HUES64 (cell line): ENCODE measurements around the gene ADAMTS4.

ENCODE experiments used
- H3K27ac ChIP-seq: 2 replicates; pipeline ENCODE4 v1.7.0; 2013; ENCODE audit warnings: low read depth, low read length, inconsistent platforms
- H3K27me3 ChIP-seq: 2 replicates; pipeline ENCODE4 v1.6.1; 2013; ENCODE audit warnings: mild to moderate bottlenecking, low read length; ENCODE audit not compliant: insufficient read depth
- H3K36me3 ChIP-seq: 2 replicates; pipeline ENCODE4 v1.6.1; 2013; ENCODE audit warnings: mild to moderate bottlenecking, low read length; ENCODE audit not compliant: insufficient read depth
- H3K4me1 ChIP-seq: 2 replicates; pipeline ENCODE4 v1.6.1; 2013; ENCODE audit warnings: mild to moderate bottlenecking, low read length, moderate library complexity; ENCODE audit not compliant: insufficient read depth
- H3K4me3 ChIP-seq: 2 replicates; pipeline ENCODE4 v1.5.1; 2013; ENCODE audit warnings: mild to moderate bottlenecking, low read length, moderate library complexity
- H3K9ac ChIP-seq: 2 replicates; pipeline ENCODE4 v1.6.1; 2013; ENCODE audit warnings: mild to moderate bottlenecking, low read depth, low read length
- H3K9me3 ChIP-seq: 2 replicates; pipeline ENCODE4 v1.6.1; 2013; ENCODE audit warnings: low read depth, low read length; ENCODE audit not compliant: insufficient read depth
- WGBS: fragments of 150-250, 120-280 bp; methylation state at CpG from one replicate; pipeline ENCODE4 v1.1.7; 2013; ENCODE audit warnings: missing lambda C conversion rate; 5-methylcytosine and 5-hydroxymethylcytosine counted together

ADAMTS4 gene

DNA sequence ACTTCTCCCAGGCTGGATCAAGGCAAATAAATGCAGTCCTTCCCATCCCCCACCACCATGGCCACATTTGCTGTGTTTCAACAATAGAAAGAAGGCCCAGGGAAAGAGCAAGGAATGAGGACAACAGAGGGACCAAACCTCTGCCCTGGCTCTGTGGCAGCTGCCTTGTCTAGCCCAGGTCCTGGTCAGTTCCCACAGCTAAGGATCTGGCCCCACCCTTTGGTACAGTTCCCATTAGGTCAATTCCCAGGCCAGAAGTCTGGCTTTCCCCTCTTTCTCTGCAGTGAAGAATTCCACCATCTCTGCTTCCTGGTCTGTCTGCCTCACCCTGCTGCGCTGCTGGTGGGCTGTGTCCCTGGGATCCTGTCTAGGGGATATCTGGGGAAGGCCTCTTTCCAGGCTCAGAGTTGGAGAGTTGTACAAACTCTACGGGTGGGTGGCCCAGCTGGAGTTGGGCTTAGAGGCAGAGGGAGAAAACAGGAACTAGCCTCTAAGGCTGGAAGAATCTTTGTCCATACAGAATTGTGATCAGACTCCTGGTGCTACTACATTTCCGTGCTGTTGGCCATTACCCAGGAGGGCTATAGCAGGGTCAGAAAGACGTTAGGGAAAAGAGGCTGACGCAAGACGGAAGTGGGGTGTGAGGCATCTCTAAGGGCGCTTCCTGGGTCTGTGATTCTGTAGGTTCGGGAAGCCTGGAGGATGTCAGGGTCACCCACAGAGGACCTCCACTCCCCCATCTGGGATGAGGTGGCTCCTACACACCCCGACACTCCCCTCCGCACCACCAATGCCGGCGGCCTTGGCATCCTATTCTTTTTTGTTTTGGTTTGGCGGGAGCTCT, 2.4 kb upstream of the ADAMTS4 start:
- Histone ChIP-seq H3K27me3 (no peaks in the 10 kb centered on the region), H3K4me3 (peak overlapping the region; percentile 86), H3K4me1 (peaks cover 56% of the 10 kb centered on the region), H3K36me3 (peaks cover 25% of the 10 kb centered on the region), H3K9me3 (no peaks in the 10 kb centered on the region), H3K27ac (peak overlapping the region; percentile 95), H3K9ac (peak overlapping the region; percentile 75)
- WGBS = 82% methylated on average over 13 of the region's 13 CpGs

DNA sequence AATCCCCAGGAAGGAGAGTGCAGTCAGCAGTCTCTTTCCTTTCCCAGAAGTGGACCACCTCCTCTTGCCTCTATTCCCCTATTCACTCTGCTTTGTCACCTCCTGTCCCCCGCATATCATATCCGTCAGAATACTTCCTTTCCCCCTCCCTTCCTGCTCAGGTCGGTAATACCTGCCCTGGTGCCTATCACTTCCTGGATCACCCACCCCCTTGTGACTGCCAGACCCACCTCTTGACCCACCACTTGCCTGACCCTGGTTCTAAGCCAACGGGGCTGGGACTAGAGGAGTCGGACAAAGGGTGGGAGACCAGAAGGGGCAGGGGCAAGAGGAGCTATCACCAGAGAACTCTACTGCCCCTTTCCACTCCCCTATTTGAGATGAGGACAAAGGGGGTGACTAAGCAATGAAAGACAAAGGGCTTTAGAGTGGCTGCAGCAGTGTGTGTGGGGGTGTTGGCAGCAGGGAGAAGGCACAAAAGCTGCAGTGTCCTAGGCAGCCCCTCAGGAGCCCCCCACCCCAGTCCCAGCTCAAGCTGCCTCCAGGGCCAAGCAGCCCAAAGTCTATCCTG, 1.7 kb upstream of the ADAMTS4 start:
- Histone ChIP-seq H3K4me1 (peaks cover 56% of the 10 kb centered on the region), H3K9me3 (no peaks in the 10 kb centered on the region), H3K27ac (peak overlapping the region; percentile 95), H3K9ac (peak overlapping the region; percentile 75), H3K4me3 (no peak overlapping the region), H3K27me3 (no peaks in the 10 kb centered on the region), H3K36me3 (peaks cover 20% of the 10 kb centered on the region)
- WGBS = 54% methylated on average over 3 of the region's 5 CpGs

DNA sequence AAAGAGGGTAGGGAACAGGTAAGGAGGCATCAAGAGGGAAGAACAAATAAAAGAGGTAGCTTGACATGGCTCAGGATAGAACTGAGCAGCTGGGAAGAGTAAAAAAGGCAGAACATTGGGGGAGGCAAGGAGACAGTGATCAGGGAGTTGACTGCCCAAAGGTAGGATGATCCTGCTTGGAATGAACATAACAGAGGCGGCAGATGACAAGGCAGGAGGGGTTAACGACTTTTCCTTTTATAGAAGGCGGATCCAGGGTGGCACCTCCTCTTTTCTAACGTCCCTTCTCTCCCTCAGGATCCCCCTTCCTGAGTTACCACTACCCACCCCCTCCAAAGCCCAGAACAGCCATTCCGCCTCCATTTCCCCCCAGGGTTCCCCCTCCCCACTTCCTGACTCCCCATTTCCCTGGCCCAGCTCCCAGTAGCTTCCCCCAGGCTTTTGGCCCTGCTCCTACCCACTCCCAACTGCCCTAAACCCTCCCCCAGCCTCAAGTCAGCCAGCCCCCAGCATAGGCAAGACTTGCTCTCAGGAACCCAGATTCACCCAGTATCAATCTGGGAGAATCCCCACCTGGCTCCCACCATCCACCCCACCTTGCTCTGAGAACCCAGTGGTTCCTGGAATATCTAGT, 769 bp upstream of the ADAMTS4 start:
- H3K27me3 ChIP-seq = no peaks in the 10 kb centered on the region
- H3K36me3 ChIP-seq = peaks cover 24% of the 10 kb centered on the region
- peak overlapping the region; percentile 95; the same call in 1 of the 2 replicates for H3K27ac ChIP-seq
- peak overlapping the region; percentile 14; the same call in 1 of the 2 replicates for H3K9ac ChIP-seq
- peak overlapping the region; percentile 51 for H3K4me3 ChIP-seq
- 63% methylated on average over 5 of the region's 5 CpGs for WGBS
- H3K4me1 ChIP-seq = peaks cover 56% of the 10 kb centered on the region
- no peaks in the 10 kb centered on the region for H3K9me3 ChIP-seq

DNA sequence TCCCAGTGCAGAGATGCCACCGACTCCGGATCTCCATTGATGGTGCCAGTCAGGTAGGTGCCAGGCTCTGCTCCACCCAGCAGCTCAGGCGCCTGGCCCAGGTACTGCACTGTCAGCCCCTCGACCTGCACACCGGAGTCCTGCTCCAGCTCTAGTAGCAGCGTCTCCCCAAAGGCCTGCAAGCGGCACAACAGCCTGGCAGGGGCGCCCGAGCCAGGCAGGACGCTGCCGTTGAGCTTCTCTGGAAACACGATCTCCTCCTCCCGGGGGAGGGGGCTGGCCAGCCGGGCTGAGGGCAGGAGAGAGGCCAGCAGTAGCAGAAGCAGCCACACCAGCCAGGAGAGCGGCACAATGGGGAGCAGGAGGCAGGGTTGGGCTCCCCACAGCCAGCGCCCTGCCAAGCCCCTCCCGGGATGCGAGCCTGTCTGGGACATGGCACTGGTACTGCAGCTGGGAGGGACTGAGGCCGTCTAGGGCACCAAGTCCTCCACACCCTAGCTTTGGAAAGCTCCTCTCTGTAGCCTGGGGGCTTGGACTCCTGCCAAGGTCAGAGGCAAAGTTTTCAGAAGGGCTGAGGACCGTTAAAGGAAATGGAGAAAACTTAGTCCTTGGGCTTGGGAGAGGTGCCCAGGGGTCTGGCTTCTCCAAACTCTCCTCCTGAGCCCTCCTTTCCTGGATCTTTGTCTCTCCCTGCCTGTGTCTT, 509 bp downstream of the ADAMTS4 start:
- H3K27ac ChIP-seq = peak overlapping the region; percentile 72
- peaks cover 56% of the 10 kb centered on the region for H3K4me1 ChIP-seq
- peaks cover 16% of the 10 kb centered on the region for H3K36me3 ChIP-seq

DNA sequence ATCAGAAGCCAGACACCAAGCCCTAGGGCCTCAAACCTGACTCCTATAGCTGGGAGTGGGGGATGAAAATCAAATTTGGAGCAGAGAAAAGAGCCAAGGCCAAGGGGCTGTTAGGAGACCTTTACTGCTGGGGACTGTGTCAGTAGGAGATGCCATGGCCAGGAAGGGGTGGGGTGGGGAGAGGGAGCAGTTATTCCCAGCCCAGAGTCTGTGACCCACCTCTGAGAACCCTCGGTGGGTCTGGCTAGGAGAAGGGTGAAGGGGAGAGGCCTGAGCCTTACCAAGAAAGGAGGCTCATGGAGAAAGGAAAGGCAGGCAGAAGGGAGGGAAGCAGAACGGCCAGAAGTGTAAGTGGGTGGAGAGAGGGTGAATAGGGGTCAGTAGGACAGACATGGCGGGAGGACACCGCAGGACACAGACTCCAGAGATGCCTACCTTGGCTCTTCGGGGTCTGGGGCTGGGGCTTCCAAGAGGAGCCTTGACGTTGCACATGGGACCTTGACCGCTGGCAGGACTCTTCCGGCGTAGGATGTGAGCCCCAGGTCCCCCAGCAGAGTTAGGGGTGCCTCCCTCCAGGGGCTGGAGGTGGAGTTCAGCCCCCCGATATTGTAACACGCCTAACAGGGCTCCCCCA, 1.2 kb downstream of the ADAMTS4 start:
- Histone ChIP-seq H3K4me3 (peak overlapping the region; percentile 51), H3K27me3 (no peaks in the 10 kb centered on the region), H3K4me1 (peaks cover 56% of the 10 kb centered on the region), H3K9me3 (no peaks in the 10 kb centered on the region), H3K36me3 (peaks cover 17% of the 10 kb centered on the region; the same call in 1 of the 2 replicates), H3K9ac (peak overlapping the region; percentile 42), H3K27ac (no peak overlapping the region)
- 88% methylated on average over 11 of the region's 11 CpGs for WGBS

More for the DNA sequence above, 509 bp downstream of the ADAMTS4 start:
- H3K9me3 ChIP-seq = no peaks in the 10 kb centered on the region
- WGBS = 31% methylated on average over 20 of the region's 20 CpGs
- H3K9ac ChIP-seq = peak overlapping the region; percentile 42
- H3K4me3 ChIP-seq = peak overlapping the region; percentile 51
- H3K27me3 ChIP-seq = no peaks in the 10 kb centered on the region

DNA sequence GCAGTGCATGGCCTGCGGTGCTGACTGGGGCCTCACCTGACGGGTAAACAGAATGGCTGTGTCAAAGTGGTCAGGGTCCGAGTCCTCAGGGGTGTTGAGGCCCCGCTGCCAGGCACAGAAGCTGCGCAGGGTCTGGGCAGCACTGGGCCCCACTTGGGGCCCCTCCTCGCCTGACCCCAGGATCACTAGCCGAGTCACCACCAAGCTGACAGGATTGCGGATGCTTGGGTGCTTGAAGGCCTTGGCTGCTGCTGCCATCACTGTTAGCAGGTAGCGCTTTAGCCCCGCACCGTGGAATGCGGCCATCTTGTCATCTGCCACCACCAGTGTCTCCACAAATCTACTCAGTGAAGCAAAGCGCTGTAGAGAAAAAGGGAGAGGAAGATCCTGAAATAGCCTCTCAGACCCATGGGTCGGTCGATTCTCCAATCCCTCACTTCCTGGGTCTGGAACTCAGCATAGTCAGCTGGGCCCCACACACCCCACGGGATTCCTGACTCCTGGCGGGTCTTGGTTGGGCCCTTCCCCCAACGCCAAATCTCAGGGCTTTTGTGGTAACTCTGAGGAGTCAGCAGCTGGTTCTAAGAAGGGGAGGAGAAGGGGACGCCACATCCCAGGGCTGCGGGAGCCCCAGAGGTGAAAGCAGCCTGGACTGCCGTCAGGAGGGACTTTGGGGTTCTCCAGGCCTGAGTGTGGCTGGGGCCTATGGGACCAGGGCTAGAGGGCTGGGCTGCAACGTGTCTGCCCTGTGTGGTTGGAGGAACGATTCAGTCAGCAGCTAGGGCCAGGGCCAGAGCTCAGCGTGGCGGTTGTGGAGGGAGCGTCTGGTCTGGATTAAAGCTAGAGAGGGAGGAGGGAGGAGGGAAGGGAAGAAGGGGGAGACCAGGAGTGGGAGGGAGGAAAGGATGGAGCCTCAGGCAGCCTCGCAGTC, 2.1 kb downstream of the ADAMTS4 start:
- peaks cover 55% of the 10 kb centered on the region for H3K4me1 ChIP-seq
- H3K36me3 ChIP-seq = peaks cover 22% of the 10 kb centered on the region; the same call in 1 of the 2 replicates
- H3K9me3 ChIP-seq = no peaks in the 10 kb centered on the region
- 78% methylated on average over 27 of the region's 27 CpGs for WGBS
- peak overlapping the region; percentile 42 for H3K9ac ChIP-seq
- H3K27me3 ChIP-seq = no peaks in the 10 kb centered on the region
- H3K4me3 ChIP-seq = peak overlapping the region; percentile 51; the same call in 1 of the 2 replicates
- peak overlapping the region; percentile 64 for H3K27ac ChIP-seq

DNA sequence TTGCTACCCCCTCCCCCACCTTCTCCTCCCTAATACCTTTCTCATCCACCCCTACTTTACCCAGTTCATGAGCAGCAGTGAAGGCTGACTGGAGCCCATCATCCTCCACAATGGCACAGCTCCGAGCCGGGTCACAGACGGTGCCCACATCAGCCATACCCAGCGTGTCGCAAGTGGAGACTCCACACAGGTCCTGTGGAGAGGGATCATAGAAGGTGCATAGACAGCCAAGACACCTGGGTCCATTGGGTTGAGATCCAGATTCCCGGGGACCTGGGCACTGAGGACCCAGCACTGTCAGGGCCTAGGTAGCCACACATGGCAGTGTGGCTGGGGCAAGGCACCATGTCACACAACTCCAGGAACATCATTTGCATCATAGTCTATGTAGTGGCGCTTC, 2.7 kb downstream of the ADAMTS4 start:
- no peak overlapping the region for H3K9ac ChIP-seq
- WGBS = 96% methylated on average over 7 of the region's 7 CpGs
- no peaks in the 10 kb centered on the region for H3K9me3 ChIP-seq
- peaks cover 48% of the 10 kb centered on the region for H3K4me1 ChIP-seq
- H3K27ac ChIP-seq = no peak overlapping the region
- no peaks in the 10 kb centered on the region for H3K27me3 ChIP-seq
- peaks cover 28% of the 10 kb centered on the region; the same call in 1 of the 2 replicates for H3K36me3 ChIP-seq
- no peak overlapping the region for H3K4me3 ChIP-seq

DNA sequence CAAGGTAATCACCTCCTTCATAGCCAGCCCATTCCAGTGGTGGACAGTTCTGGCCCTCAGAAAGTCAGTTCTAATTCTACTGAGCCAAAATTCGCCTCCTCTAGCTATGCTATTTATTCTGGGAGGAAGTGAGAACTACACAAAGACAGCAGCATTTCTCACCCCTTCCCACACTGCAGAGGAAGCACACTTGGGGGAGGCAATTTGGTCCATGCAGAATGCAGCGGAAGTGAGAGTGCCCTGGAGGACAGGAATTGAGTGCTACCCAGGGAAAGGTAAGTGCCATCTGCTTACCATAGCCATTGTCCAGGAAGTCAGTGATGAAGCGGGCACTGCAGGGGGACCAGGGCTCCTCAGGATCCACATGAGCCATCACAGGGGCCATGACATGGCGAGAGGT, 3.7 kb downstream of the ADAMTS4 start:
- Histone ChIP-seq H3K4me1 (peaks cover 39% of the 10 kb centered on the region), H3K9me3 (no peaks in the 10 kb centered on the region), H3K4me3 (no peak overlapping the region), H3K36me3 (peaks cover 29% of the 10 kb centered on the region; the same call in 1 of the 2 replicates), H3K9ac (no peak overlapping the region), H3K27ac (no peak overlapping the region), H3K27me3 (no peaks in the 10 kb centered on the region)
- 86% methylated on average over 4 of the region's 4 CpGs for WGBS

DNA sequence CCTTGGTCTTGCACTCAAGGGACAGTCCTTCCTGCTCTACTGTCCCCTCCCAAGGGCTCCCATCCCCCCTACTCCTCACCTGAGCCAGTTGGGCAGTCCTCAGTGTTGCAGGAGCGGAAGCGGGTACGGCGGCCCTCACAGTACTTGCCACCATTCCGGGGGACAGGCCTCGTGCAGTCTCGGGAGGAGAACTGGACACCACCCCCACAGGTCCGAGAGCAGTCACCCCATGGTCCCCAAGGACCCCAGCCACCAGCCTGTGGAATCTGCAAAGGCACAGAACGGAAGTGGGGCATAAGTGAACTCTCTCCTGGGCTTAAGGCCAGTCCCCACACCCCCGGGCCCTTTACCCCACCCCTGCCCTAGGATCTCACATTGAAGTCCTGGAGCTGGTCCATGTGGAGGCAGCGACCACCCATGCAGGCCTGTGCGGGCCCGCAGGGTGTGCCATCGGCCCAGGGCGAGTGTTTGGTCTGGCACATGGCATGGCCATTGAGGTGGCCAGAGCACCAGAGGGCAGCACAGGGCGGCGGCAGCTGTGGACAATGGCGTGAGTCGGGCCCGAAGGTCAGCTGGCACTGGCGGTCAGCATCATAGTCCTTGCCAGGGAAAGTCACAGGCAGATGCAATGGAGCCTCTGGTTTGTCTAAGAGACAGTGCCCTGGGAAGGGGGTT, 5.2 kb downstream of the ADAMTS4 start:
- WGBS = 93% methylated on average over 21 of the region's 21 CpGs
- Histone ChIP-seq H3K9me3 (no peaks in the 10 kb centered on the region), H3K4me1 (peaks cover 24% of the 10 kb centered on the region), H3K9ac (no peak overlapping the region), H3K27ac (no peak overlapping the region), H3K4me3 (no peak overlapping the region), H3K27me3 (no peaks in the 10 kb centered on the region), H3K36me3 (peaks cover 29% of the 10 kb centered on the region; the same call in 1 of the 2 replicates)
